ENCODE measurements around the gene GNB2.
"Not testable (repeated sequence)": the region's sequence is repeated elsewhere in the genome, so short reads cannot be mapped to it uniquely, and the experiment has no call there.

Gene GNB2

GRCh38 chr7:100710452-100710851 lies 36.9 kb downstream of the GNB2 start:
- no peak overlapping the region for H3K27ac ChIP-seq
- TF ChIP-seq ZFX (IDR thresholded peaks at IDR 0.05; ENCODE audit: borderline replicate concordance) = no peak
- no peak for TF ChIP-seq CTCF (IDR thresholded peaks at IDR 0.05)

GRCh38 chr7:100711369-100711768 lies 37.8 kb downstream of the GNB2 start:
- TF ChIP-seq CTCF (IDR thresholded peaks at IDR 0.05) (no peak), ZFX (IDR thresholded peaks at IDR 0.05; ENCODE audit: borderline replicate concordance) (no peak)

GRCh38 chr7:100714725-100715124 lies 41.2 kb downstream of the GNB2 start:
- H3K27ac ChIP-seq = no peak overlapping the region
- TF ChIP-seq CTCF (IDR thresholded peaks at IDR 0.05) (no peak), ZFX (IDR thresholded peaks at IDR 0.05; ENCODE audit: borderline replicate concordance) (no peak)

More at GRCh38 chr7:100711369-100711768, 37.8 kb downstream of the GNB2 start:
- no peak overlapping the region for H3K27ac ChIP-seq

DNA sequence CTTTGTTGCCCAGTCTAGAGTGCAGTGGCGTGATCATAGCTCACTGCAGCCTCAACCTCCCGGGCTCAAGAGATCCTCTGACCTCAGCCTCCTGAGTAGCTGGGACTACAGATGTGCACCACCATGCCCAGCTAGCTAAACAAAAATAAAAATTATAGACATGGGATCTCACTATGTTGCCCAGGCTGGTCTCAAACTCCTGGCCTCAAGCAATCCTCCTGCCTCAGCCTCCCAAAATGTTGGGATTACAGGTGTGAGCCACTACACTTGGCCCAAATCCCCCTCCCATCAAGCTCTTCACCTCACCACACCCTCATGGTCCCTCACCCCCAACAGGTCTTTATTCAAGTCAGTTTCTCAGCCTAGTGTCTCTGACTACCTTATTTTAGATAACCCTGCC lies 43.5 kb downstream of the GNB2 start:
- not testable (repeated sequence) for H3K27ac ChIP-seq

DNA sequence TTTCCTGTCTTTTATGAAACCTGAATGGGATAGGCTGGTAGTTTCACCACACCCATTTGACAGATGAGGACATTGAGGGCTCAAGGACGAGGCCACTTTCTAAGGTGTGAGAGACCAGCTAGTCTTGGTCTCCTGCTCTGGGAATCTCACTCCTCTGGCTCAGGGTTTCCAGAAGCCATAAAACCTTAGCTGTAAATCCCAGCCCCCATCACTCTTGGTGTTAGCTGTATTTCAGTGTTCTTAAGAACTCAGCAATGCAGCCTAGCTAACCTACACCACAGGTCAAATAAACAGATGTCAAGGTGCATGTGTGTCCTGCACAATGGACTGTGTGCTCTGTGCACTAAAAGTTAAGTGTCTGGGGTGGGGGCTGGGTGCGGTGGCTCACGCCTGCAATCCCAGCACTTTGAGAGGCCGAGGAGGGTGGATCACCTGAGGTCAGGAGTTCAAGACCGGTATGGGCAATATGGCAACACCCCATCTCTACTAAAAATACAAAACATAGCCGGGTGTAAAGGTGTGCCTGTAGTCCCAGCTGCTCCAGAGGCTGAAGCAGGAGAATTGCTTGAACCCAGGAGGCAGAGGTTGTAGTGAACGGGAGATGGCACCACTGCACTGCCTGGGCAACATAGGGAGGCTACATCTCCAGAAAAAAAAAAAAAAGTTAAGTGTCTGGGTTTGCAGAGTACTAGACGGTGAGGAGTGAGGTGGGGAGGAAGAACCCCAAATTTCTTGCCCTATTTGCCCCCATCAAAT lies 46.2 kb downstream of the GNB2 start:
- H3K27ac ChIP-seq = no peak overlapping the region
- TF ChIP-seq ZFX (IDR thresholded peaks at IDR 0.05; ENCODE audit: borderline replicate concordance) (no peak), CTCF (IDR thresholded peaks at IDR 0.05) (peak; percentile 40)

- no peak within 1 kb of the TSS for H3K27ac ChIP-seq
- TF ChIP-seq CTCF (IDR thresholded peaks at IDR 0.05) (no peak), ZFX (IDR thresholded peaks at IDR 0.05; ENCODE audit: borderline replicate concordance) (no peak)
Observed at GRCh38 chr7:100720279-100720670, 46.7 kb downstream of the GNB2 start, which contains the start of gene EPO. EPO (plus strand) TSS chr7:100720468; CDS start chr7:100720981, 513 bp downstream.

DNA sequence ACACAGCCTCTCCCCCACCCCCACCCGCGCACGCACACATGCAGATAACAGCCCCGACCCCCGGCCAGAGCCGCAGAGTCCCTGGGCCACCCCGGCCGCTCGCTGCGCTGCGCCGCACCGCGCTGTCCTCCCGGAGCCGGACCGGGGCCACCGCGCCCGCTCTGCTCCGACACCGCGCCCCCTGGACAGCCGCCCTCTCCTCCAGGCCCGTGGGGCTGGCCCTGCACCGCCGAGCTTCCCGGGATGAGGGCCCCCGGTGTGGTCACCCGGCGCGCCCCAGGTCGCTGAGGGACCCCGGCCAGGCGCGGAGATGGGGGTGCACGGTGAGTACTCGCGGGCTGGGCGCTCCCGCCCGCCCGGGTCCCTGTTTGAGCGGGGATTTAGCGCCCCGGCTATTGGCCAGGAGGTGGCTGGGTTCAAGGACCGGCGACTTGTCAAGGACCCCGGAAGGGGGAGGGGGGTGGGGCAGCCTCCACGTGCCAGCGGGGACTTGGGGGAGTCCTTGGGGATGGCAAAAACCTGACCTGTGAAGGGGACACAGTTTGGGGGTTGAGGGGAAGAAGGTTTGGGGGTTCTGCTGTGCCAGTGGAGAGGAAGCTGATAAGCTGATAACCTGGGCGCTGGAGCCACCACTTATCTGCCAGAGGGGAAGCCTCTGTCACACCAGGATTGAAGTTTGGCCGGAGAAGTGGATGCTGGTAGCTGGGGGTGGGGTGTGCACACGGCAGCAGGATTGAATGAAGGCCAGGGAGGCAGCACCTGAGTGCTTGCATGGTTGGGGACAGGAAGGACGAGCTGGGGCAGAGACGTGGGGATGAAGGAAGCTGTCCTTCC lies 47.3 kb downstream of the GNB2 start:
- no peak overlapping the region for H3K27ac ChIP-seq
- no peak for TF ChIP-seq ZFX (IDR thresholded peaks at IDR 0.05; ENCODE audit: borderline replicate concordance)
- TF ChIP-seq CTCF (IDR thresholded peaks at IDR 0.05) = no peak
